Endothelial cell of umbilical vein (primary cell): ENCODE results near the gene CEP95.
A peak's percentile ranks its signal among the peaks of the same experiment; 100 is the strongest.

Experiments
- CTCF ChIP-seq, 2 donors: IDR thresholded peaks; 1 replicate in 1 of 2; 2 replicates in 1 of 2; pipeline ENCODE4 v1.5.1; 2011; ENCODE audit warnings: low read length in 2 of 2, mild to moderate bottlenecking in 2 of 2, moderate library complexity in 2 of 2, control low read depth in 1 of 2, inconsistent platforms in 1 of 2, low read depth in 1 of 2; ENCODE audit not compliant: insufficient read depth in 1 of 2; ENCODE audit errors: extremely low read depth in 1 of 2
- EZH2 ChIP-seq: IDR thresholded peaks from 2 replicates; pipeline ENCODE4 v1.6.1; 2012; ENCODE audit warnings: borderline replicate concordance, low read depth, mild to moderate bottlenecking, moderate library complexity, low read length, inconsistent platforms; ENCODE audit not compliant: severe bottlenecking
- FOS ChIP-seq: IDR thresholded peaks from 2 replicates; pipeline ENCODE4 v1.6.1; 2011; ENCODE audit warnings: mild to moderate bottlenecking, low read length, moderate library complexity, borderline replicate concordance; ENCODE audit not compliant: insufficient read depth
- GATA2 ChIP-seq: IDR thresholded peaks from 2 replicates; pipeline ENCODE4 v1.7.0; 2011; ENCODE audit warnings: low read depth, mild to moderate bottlenecking, moderate library complexity, mixed read lengths, low read length; ENCODE audit not compliant: insufficient read length, insufficient read depth
- JUN ChIP-seq: IDR thresholded peaks from 2 replicates; pipeline ENCODE4 v1.6.1; 2011; ENCODE audit warnings: borderline replicate concordance, low read depth; ENCODE audit not compliant: insufficient read length, insufficient read depth
- MYC ChIP-seq: IDR thresholded peaks from one replicate; pipeline ENCODE4 v1.6.1; 2011; ENCODE audit warnings: mild to moderate bottlenecking, low read depth, low read length
- POLR2A ChIP-seq: IDR thresholded peaks from 2 replicates; pipeline ENCODE4 v1.6.1; 2012; ENCODE audit warnings: low read depth, mild to moderate bottlenecking, control low read depth, low read length
- POLR2AphosphoS5 ChIP-seq: IDR thresholded peaks from 2 replicates; pipeline ENCODE4 v1.6.1; 2012; ENCODE audit warnings: low read depth, mild to moderate bottlenecking, control low read depth, low read length, moderate library complexity; ENCODE audit not compliant: insufficient read depth
- TF ChIP-seq, protein P1 (sequence below): IDR thresholded peaks from 2 replicates; pipeline ENCODE4 v1.6.1; 2011; ENCODE audit not compliant: insufficient read depth, insufficient read length

DNA sequence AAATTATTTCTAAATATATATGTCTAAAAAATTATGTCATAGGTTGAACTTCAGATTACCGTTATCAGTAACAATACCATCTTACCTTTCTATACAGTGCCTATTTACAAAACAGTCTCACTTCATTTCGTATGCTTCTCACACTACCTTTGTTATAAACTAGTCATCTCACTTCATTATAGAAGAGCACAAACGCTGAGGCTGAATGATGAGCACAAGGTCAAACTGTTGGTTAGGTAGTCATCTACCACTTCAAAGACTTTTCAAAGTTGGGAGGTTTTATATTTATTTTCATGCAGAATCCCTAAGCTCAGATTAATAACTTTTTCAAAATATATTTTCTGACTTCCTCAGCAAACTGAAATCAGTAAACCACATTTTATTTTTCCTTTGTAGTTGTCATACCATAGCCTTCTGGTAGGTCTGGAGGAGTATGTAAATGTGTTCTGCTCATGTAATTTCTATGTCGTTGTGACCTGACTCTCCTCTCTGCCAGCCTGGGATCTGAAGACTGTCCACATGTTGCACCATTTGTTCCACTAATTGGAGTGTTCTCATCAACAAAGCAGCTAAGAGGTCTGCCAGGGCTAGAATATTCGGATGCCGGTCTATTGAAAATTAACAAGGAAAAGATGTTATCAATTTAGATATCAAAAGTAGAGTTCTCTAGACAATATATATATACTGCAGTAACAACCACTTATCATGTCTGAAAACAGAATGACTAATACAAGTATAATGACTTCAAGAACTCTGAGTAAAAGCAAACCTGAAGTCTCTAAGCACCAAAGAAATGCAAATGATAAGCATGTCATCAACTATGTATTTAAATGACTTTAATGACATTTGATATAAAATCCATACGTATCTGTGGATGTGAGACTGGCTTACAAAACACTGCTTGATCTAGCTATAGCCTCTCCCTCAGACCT, 73.9 kb downstream of the CEP95 start:
- no peak for TF ChIP-seq POLR2A
- no peak for TF ChIP-seq CTCF (IDR thresholded peaks at IDR 0.05; ENCODE audit: extremely low read depth in 1 of 2, insufficient read depth in 1 of 2, low read depth in 1 of 2, low read length in 2 of 2)
- TF ChIP-seq POLR2AphosphoS5, result peak; percentile 20
- TF ChIP-seq FOS, result no peak
- no peak for TF ChIP-seq JUN
- no peak for TF ChIP-seq EZH2
- TF ChIP-seq, protein P1, sequence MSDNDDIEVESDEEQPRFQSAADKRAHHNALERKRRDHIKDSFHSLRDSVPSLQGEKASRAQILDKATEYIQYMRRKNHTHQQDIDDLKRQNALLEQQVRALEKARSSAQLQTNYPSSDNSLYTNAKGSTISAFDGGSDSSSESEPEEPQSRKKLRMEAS, result no peak
- TF ChIP-seq MYC, result no peak
- peak; percentile 27 for TF ChIP-seq GATA2
